ENCODE results near the gene TTC3. TPM values are rescaled to one million over a fixed set of nuclear protein-coding genes. Genes with fewer than 3 reads are reported as not detected.

Gene TTC3
- total RNA-seq, 1 donor from 2014 or later = 223 TPM

GRCh38 chr21:37228003-37228400 lies 154.9 kb downstream of the TTC3 start:
- Mint-ChIP-seq H3K27me3 (ENCODE audit: low read depth, unreplicated experiment) (no peaks in the 10 kb centered on the region), H3K36me3 (ENCODE audit: low read depth, unreplicated experiment) (peaks cover 50% of the 10 kb centered on the region), H3K4me1 (ENCODE audit: low read depth, unreplicated experiment) (no peaks in the 10 kb centered on the region), H3K4me3 (ENCODE audit: unreplicated experiment) (no peak overlapping the region), H3K9me3 (ENCODE audit: unreplicated experiment) (peaks cover 5% of the 10 kb centered on the region), H3K27ac (ENCODE audit: unreplicated experiment) (no peak overlapping the region)
- Histone ChIP-seq H3K27me3 (ENCODE audit: insufficient read depth, low read length) (no peaks in the 10 kb centered on the region), H3K36me3 (ENCODE audit: insufficient read depth, low read length) (peaks cover 19% of the 10 kb centered on the region), H3K9me3 (ENCODE audit: insufficient read depth, low read depth, low read length) (no peaks in the 10 kb centered on the region), H3K4me2 (ENCODE audit: low read length) (no peak overlapping the region), H4K20me1 (ENCODE audit: insufficient read depth, low read length) (peaks cover 4% of the 10 kb centered on the region), H3K9ac (ENCODE audit: low read length) (no peak overlapping the region), H3K4me1 (ENCODE audit: insufficient read depth, low read length) (no peaks in the 10 kb centered on the region), H3K79me2 (ENCODE audit: insufficient read depth, low read length) (no peaks in the 10 kb centered on the region), H2AFZ (ENCODE audit: low read depth, low read length) (no peak overlapping the region), H3K4me3 (ENCODE audit: insufficient read depth, low read depth, low read length) (no peak overlapping the region), H3K27ac (ENCODE audit: low read depth, low read length) (no peak overlapping the region)
- FAIRE-seq (no peak), DNase-seq (ENCODE audit: low read depth) (no peak)
- TF ChIP-seq EZH2 (IDR thresholded peaks at IDR 0.05; ENCODE audit: insufficient read depth, low read length) (no peak), CTCF (IDR thresholded peaks at IDR 0.05; ENCODE audit: insufficient read depth, low read depth, low read length) (no peak)

GRCh38 chr21:37230632-37231248 lies 157.7 kb downstream of the TTC3 start:
- TF ChIP-seq EZH2 (IDR thresholded peaks at IDR 0.05; ENCODE audit: insufficient read depth, low read length) = no peak
- no peak for TF ChIP-seq CTCF (IDR thresholded peaks at IDR 0.05; ENCODE audit: insufficient read depth, low read depth, low read length)
- Histone ChIP-seq H3K27ac (ENCODE audit: low read depth, low read length) (no peak overlapping the region), H3K4me2 (ENCODE audit: low read length) (no peak overlapping the region), H3K9me3 (ENCODE audit: insufficient read depth, low read depth, low read length) (no peaks in the 10 kb centered on the region), H3K4me3 (ENCODE audit: insufficient read depth, low read depth, low read length) (no peak overlapping the region), H2AFZ (ENCODE audit: low read depth, low read length) (no peak overlapping the region), H3K79me2 (ENCODE audit: insufficient read depth, low read length) (no peaks in the 10 kb centered on the region), H3K36me3 (ENCODE audit: insufficient read depth, low read length) (peaks cover 8% of the 10 kb centered on the region), H3K4me1 (ENCODE audit: insufficient read depth, low read length) (no peaks in the 10 kb centered on the region), H4K20me1 (ENCODE audit: insufficient read depth, low read length) (no peaks in the 10 kb centered on the region), H3K27me3 (ENCODE audit: insufficient read depth, low read length) (no peaks in the 10 kb centered on the region), H3K9ac (ENCODE audit: low read length) (no peak overlapping the region)
- Mint-ChIP-seq H3K27ac (ENCODE audit: unreplicated experiment) (peak overlapping the region; percentile 14), H3K27me3 (ENCODE audit: low read depth, unreplicated experiment) (no peaks in the 10 kb centered on the region), H3K9me3 (ENCODE audit: unreplicated experiment) (peaks cover 5% of the 10 kb centered on the region), H3K36me3 (ENCODE audit: low read depth, unreplicated experiment) (peaks cover 34% of the 10 kb centered on the region), H3K4me3 (ENCODE audit: unreplicated experiment) (no peak overlapping the region), H3K4me1 (ENCODE audit: low read depth, unreplicated experiment) (no peaks in the 10 kb centered on the region)
- no peak for DNase-seq (ENCODE audit: low read depth)
- FAIRE-seq = no peak

GRCh38 chr21:37231249-37231645 lies 158.2 kb downstream of the TTC3 start:
- Histone ChIP-seq H3K9me3 (ENCODE audit: insufficient read depth, low read depth, low read length) (no peaks in the 10 kb centered on the region), H3K36me3 (ENCODE audit: insufficient read depth, low read length) (peaks cover 12% of the 10 kb centered on the region), H3K27me3 (ENCODE audit: insufficient read depth, low read length) (no peaks in the 10 kb centered on the region), H3K4me3 (ENCODE audit: insufficient read depth, low read depth, low read length) (no peak overlapping the region), H3K4me1 (ENCODE audit: insufficient read depth, low read length) (no peaks in the 10 kb centered on the region), H3K79me2 (ENCODE audit: insufficient read depth, low read length) (no peaks in the 10 kb centered on the region), H2AFZ (ENCODE audit: low read depth, low read length) (no peak overlapping the region), H3K27ac (ENCODE audit: low read depth, low read length) (no peak overlapping the region), H4K20me1 (ENCODE audit: insufficient read depth, low read length) (no peaks in the 10 kb centered on the region), H3K4me2 (ENCODE audit: low read length) (no peak overlapping the region), H3K9ac (ENCODE audit: low read length) (no peak overlapping the region)
- no peak for FAIRE-seq
- no peak for DNase-seq (ENCODE audit: low read depth)
- Mint-ChIP-seq H3K9me3 (ENCODE audit: unreplicated experiment) (peaks cover 5% of the 10 kb centered on the region), H3K4me3 (ENCODE audit: unreplicated experiment) (no peak overlapping the region), H3K27me3 (ENCODE audit: low read depth, unreplicated experiment) (no peaks in the 10 kb centered on the region), H3K27ac (ENCODE audit: unreplicated experiment) (peak overlapping the region; percentile 14), H3K4me1 (ENCODE audit: low read depth, unreplicated experiment) (no peaks in the 10 kb centered on the region), H3K36me3 (ENCODE audit: low read depth, unreplicated experiment) (peaks cover 33% of the 10 kb centered on the region)
- TF ChIP-seq CTCF (IDR thresholded peaks at IDR 0.05; ENCODE audit: insufficient read depth, low read depth, low read length) (no peak), EZH2 (IDR thresholded peaks at IDR 0.05; ENCODE audit: insufficient read depth, low read length) (no peak)
